Measurements from ENCODE around the gene ANK2. TPM values are rescaled to one million over a fixed set of nuclear protein-coding genes. Genes with fewer than 3 reads are reported as not detected.
"Not testable (repeated sequence)": the region's sequence is repeated elsewhere in the genome, so short reads cannot be mapped to it uniquely, and the experiment has no call there.

ANK2 gene
- total RNA-seq, 4 donors from 2014 or later, result 13.7 to 47.4 (median 30.5) TPM

- 81 to 89% methylated on average over 2 to 3 of the region's 3 CpGs for WGBS, 2 donors (ENCODE audit: low coverage in 1 of 2)
These were observed 10.2 kb downstream of the ANK2 start for GRCh38 chr4:113059449-113060182.

GRCh38 chr4:113060853-113061252, 11.4 kb downstream of the ANK2 start:
- DNase-seq, result no peak
- no peak overlapping the region for H3K27ac ChIP-seq
- no peaks in the 10 kb centered on the region for H3K36me3 ChIP-seq
- no peaks in the 10 kb centered on the region for H3K4me1 ChIP-seq
- H3K27me3 ChIP-seq, result no peaks in the 10 kb centered on the region
- H3K9me3 ChIP-seq, result no peaks in the 10 kb centered on the region
- no peak for TF ChIP-seq POLR2A (IDR thresholded peaks at IDR 0.05)
- TF ChIP-seq POLR2AphosphoS5 (IDR thresholded peaks at IDR 0.05), result no peak
- no peak for TF ChIP-seq EP300 (IDR thresholded peaks at IDR 0.05; ENCODE audit: low read depth)
- TF ChIP-seq CTCF (IDR thresholded peaks at IDR 0.05), result no peak
- in situ Hi-C loops (cut with MboI; ENCODE audit: low pct_ligation_motif_present in 1 of 4, low pct_unique_long_range_greater_than_20kb in 1 of 4, low sequenced_read_pairs in 3 of 4), result no loop called here
- intact Hi-C loops (cut with DNase I; ENCODE audit: low total_unique reads), result no loop called here
- H3K4me3 ChIP-seq, result no peak overlapping the region

More at GRCh38 chr4:113059449-113060182, 10.2 kb downstream of the ANK2 start:
- intact Hi-C loops (cut with DNase I; ENCODE audit: low total_unique reads), result no loop called here
- no peak overlapping the region for H3K27ac ChIP-seq
- H3K4me1 ChIP-seq, result no peaks in the 10 kb centered on the region
- H3K9me3 ChIP-seq, result no peaks in the 10 kb centered on the region
- in situ Hi-C loops (cut with MboI; ENCODE audit: low pct_ligation_motif_present in 1 of 4, low pct_unique_long_range_greater_than_20kb in 1 of 4, low sequenced_read_pairs in 3 of 4), result no loop called here
- TF ChIP-seq EP300 (IDR thresholded peaks at IDR 0.05; ENCODE audit: low read depth), result no peak
- TF ChIP-seq POLR2A (IDR thresholded peaks at IDR 0.05), result no peak
- no peak for TF ChIP-seq POLR2AphosphoS5 (IDR thresholded peaks at IDR 0.05)
- TF ChIP-seq CTCF (IDR thresholded peaks at IDR 0.05), result no peak
- H3K36me3 ChIP-seq, result no peaks in the 10 kb centered on the region
- no peak overlapping the region for H3K4me3 ChIP-seq
- DNase-seq, result no peak
- no peaks in the 10 kb centered on the region for H3K27me3 ChIP-seq

GRCh38 chr4:113064244-113064643, 14.8 kb downstream of the ANK2 start:
- intact Hi-C loops (cut with DNase I; ENCODE audit: low total_unique reads) (no loop called here), in situ Hi-C loops (cut with MboI; ENCODE audit: low pct_ligation_motif_present in 1 of 4, low pct_unique_long_range_greater_than_20kb in 1 of 4, low sequenced_read_pairs in 3 of 4) (no loop called here)
- 50 to 55% methylated on average over 4 to 5 of the region's 5 CpGs for WGBS, 2 donors (ENCODE audit: low coverage in 1 of 2)
- H3K27ac ChIP-seq, result no peak overlapping the region
- H3K4me3 ChIP-seq, result no peak overlapping the region
- no peak for DNase-seq
- H3K9me3 ChIP-seq, result no peaks in the 10 kb centered on the region
- no peaks in the 10 kb centered on the region for H3K4me1 ChIP-seq
- no peaks in the 10 kb centered on the region for H3K36me3 ChIP-seq
- no peaks in the 10 kb centered on the region for H3K27me3 ChIP-seq
- TF ChIP-seq POLR2AphosphoS5 (IDR thresholded peaks at IDR 0.05) (no peak), POLR2A (IDR thresholded peaks at IDR 0.05) (no peak), CTCF (IDR thresholded peaks at IDR 0.05) (no peak), EP300 (IDR thresholded peaks at IDR 0.05; ENCODE audit: low read depth) (no peak)

GRCh38 chr4:113065629-113066028, 16.2 kb downstream of the ANK2 start:
- intact Hi-C loops (cut with DNase I; ENCODE audit: low total_unique reads) (no loop called here), in situ Hi-C loops (cut with MboI; ENCODE audit: low pct_ligation_motif_present in 1 of 4, low pct_unique_long_range_greater_than_20kb in 1 of 4, low sequenced_read_pairs in 3 of 4) (no loop called here)
- no peak for TF ChIP-seq CTCF (IDR thresholded peaks at IDR 0.05)
- TF ChIP-seq POLR2A (IDR thresholded peaks at IDR 0.05), result no peak
- TF ChIP-seq POLR2AphosphoS5 (IDR thresholded peaks at IDR 0.05), result no peak
- TF ChIP-seq EP300 (IDR thresholded peaks at IDR 0.05; ENCODE audit: low read depth), result no peak
- H3K27ac ChIP-seq, result no peak overlapping the region
- no peaks in the 10 kb centered on the region for H3K27me3 ChIP-seq
- no peaks in the 10 kb centered on the region for H3K4me1 ChIP-seq
- no peak for DNase-seq
- H3K4me3 ChIP-seq, result no peak overlapping the region
- 82 to 100% methylated on average over 1 to 3 of the region's 3 CpGs for WGBS, 2 donors (ENCODE audit: low coverage in 1 of 2)
- H3K9me3 ChIP-seq, result no peaks in the 10 kb centered on the region
- H3K36me3 ChIP-seq, result no peaks in the 10 kb centered on the region

- H3K9me3 ChIP-seq; H3K27me3 ChIP-seq; DNase-seq; intact Hi-C loops (cut with DNase I; ENCODE audit: low total_unique reads); H3K4me3 ChIP-seq; H3K4me1 ChIP-seq; H3K36me3 ChIP-seq; in situ Hi-C loops (cut with MboI; ENCODE audit: low pct_ligation_motif_present in 1 of 4, low pct_unique_long_range_greater_than_20kb in 1 of 4, low sequenced_read_pairs in 3 of 4); H3K27ac ChIP-seq: not testable (repeated sequence)
- WGBS, 2 donors (ENCODE audit: low coverage in 1 of 2), result 85 to 86% methylated on average over 3 of the region's 3 CpGs
These were observed 19.3 kb downstream of the ANK2 start for GRCh38 chr4:113068771-113069170.
